Measurements from ENCODE around the gene UGT2A3. TPM values are rescaled to one million over a fixed set of nuclear protein-coding genes. Genes with fewer than 3 reads are reported as not detected.
"Not testable (repeated sequence)": the region's sequence is repeated elsewhere in the genome, so short reads cannot be mapped to it uniquely, and the experiment has no call there.

UGT2A3 gene
- polyA plus RNA-seq (ENCODE audit: insufficient read length in 4 of 4), result 100 to 1,000 TPM in 2 of 4 donors, 10 to 100 TPM in 2; 75.4 to 209 (median 94.5) TPM

- peak in 1 of 4 donors; percentile 9 for DNase-seq (ENCODE audit: low read depth in 4 of 4, low spot score in 3 of 4)
Observed at GRCh38 chr4:68951078-68951805, at the start of gene UGT2A3. Gene UGT2A3 (minus strand): TSS chr4:68951804. CDS start chr4:68951760, 44 bp downstream.

GRCh38 chr4:68997040-68997439 lies 45.4 kb upstream of the UGT2A3 start:
- DNase-seq (ENCODE audit: low read depth in 4 of 4, low spot score in 3 of 4), result no peak

- DNase-seq (ENCODE audit: low read depth in 4 of 4, low spot score in 3 of 4), result no peak
Observed at GRCh38 chr4:68995292-68995691, 43.7 kb upstream of the UGT2A3 start.

- no peak for DNase-seq (ENCODE audit: low read depth in 4 of 4, low spot score in 3 of 4)
Observed at GRCh38 chr4:68987007-68987406, 35.4 kb upstream of the UGT2A3 start.

- DNase-seq (ENCODE audit: low read depth in 4 of 4, low spot score in 3 of 4), result no peak
Observed at GRCh38 chr4:68985442-68985841, 33.8 kb upstream of the UGT2A3 start.

GRCh38 chr4:68984947-68985346 lies 33.3 kb upstream of the UGT2A3 start:
- DNase-seq (ENCODE audit: low read depth in 4 of 4, low spot score in 3 of 4), result no peak

GRCh38 chr4:68963374-68963773 lies 11.8 kb upstream of the UGT2A3 start:
- peak in 1 of 4 donors; percentile 11 for DNase-seq (ENCODE audit: low read depth in 4 of 4, low spot score in 3 of 4)

GRCh38 chr4:68962868-68963267 lies 11.3 kb upstream of the UGT2A3 start:
- no peak for DNase-seq (ENCODE audit: low read depth in 4 of 4, low spot score in 3 of 4)

GRCh38 chr4:68960294-68961163 lies 8.9 kb upstream of the UGT2A3 start:
- DNase-seq (ENCODE audit: low read depth in 4 of 4, low spot score in 3 of 4), result no peak

- not testable (repeated sequence) for DNase-seq (ENCODE audit: low read depth in 4 of 4, low spot score in 3 of 4)
Observed at GRCh38 chr4:68959085-68959484, 7.5 kb upstream of the UGT2A3 start.

GRCh38 chr4:68954126-68954525 lies 2.5 kb upstream of the UGT2A3 start:
- DNase-seq (ENCODE audit: low read depth in 4 of 4, low spot score in 3 of 4), result no peak

GRCh38 chr4:68953056-68953596 lies 1.5 kb upstream of the UGT2A3 start:
- DNase-seq (ENCODE audit: low read depth in 4 of 4, low spot score in 3 of 4), result no peak

GRCh38 chr4:68951806-68952585 lies 392 bp upstream of the UGT2A3 start:
- DNase-seq (ENCODE audit: low read depth in 4 of 4, low spot score in 3 of 4), result no peak

- DNase-seq (ENCODE audit: low read depth in 4 of 4, low spot score in 3 of 4), result no peak
Observed at GRCh38 chr4:68950033-68950432, 1.6 kb downstream of the UGT2A3 start.

GRCh38 chr4:68948985-68949384 lies 2.6 kb downstream of the UGT2A3 start:
- DNase-seq (ENCODE audit: low read depth in 4 of 4, low spot score in 3 of 4), result no peak

GRCh38 chr4:68948044-68948743 lies 3.4 kb downstream of the UGT2A3 start:
- DNase-seq (ENCODE audit: low read depth in 4 of 4, low spot score in 3 of 4), result no peak

GRCh38 chr4:68929076-68929737 lies 22.4 kb downstream of the UGT2A3 start:
- no peak for DNase-seq (ENCODE audit: low read depth in 4 of 4, low spot score in 3 of 4)

- DNase-seq (ENCODE audit: low read depth in 4 of 4, low spot score in 3 of 4), result no peak
Observed at GRCh38 chr4:68927165-68927564, 24.4 kb downstream of the UGT2A3 start.

GRCh38 chr4:68922202-68922601 lies 29.4 kb downstream of the UGT2A3 start:
- not testable (repeated sequence) for DNase-seq (ENCODE audit: low read depth in 4 of 4, low spot score in 3 of 4)

All from right renal pelvis (tissue), 4 donors.